Neural progenitor cell (in vitro differentiated cells): ENCODE measurements around the gene RSPH3. TPM values are rescaled to one million over a fixed set of nuclear protein-coding genes. Genes with fewer than 3 reads are reported as not detected.

ENCODE experiments used
- DNase-seq: peaks from one replicate; pipeline ENCODE4 v3.0.0-alpha.2; 2016; ENCODE audit warnings: low spot score
- H2AFZ ChIP-seq: fragments of 200-600 bp; sonication (generic); replicated peaks from 2 replicates; pipeline ENCODE4 v1.6.1; 2016; ENCODE audit warnings: antibody characterized with exemption
- H3F3A ChIP-seq: fragments of 200-600 bp; sonication (generic); 2 replicates; pipeline ENCODE4 v1.6.1; 2016; ENCODE audit warnings: antibody characterized with exemption, low read depth
- H3K27ac ChIP-seq: fragments of 200-600 bp; sonication (generic); 2 replicates; pipeline ENCODE4 v1.5.1; 2016; ENCODE audit warnings: mild to moderate bottlenecking
- H3K27me3 ChIP-seq: fragments of 200-600 bp; sonication (generic); 2 replicates; pipeline ENCODE4 v1.6.1; 2016; ENCODE audit warnings: mild to moderate bottlenecking, moderate library complexity
- H3K36me3 ChIP-seq: fragments of 200-600 bp; sonication (generic); 2 replicates; pipeline ENCODE4 v1.5.1; 2016
- H3K4me1 ChIP-seq: fragments of 200-600 bp; sonication (generic); 2 replicates; pipeline ENCODE4 v1.6.1; 2016; ENCODE audit warnings: mixed run types
- H3K4me2 ChIP-seq: fragments of 200-600 bp; sonication (generic); 2 replicates; pipeline ENCODE4 v1.6.1; 2016
- H3K4me3 ChIP-seq: fragments of 200-600 bp; sonication (generic); 2 replicates; pipeline ENCODE4 v1.5.1; 2016
- H3K79me2 ChIP-seq: fragments of 200-600 bp; sonication (generic); 2 replicates; pipeline ENCODE4 v1.6.1; 2016; ENCODE audit warnings: low read depth
- H3K9ac ChIP-seq: fragments of 200-600 bp; sonication (generic); 2 replicates; pipeline ENCODE4 v1.6.1; 2016
- H3K9me3 ChIP-seq: fragments of 200-600 bp; sonication (generic); 2 replicates; pipeline ENCODE4 v1.5.1; 2016; ENCODE audit warnings: low read depth
- H4K20me1 ChIP-seq: fragments of 200-600 bp; sonication (generic); 2 replicates; pipeline ENCODE4 v1.6.1; 2016; ENCODE audit warnings: low read depth
- H3K27ac Mint-ChIP-seq: 3 replicates; pipeline ENCODE4 v1.8.0; 2021; ENCODE audit warnings: mixed read lengths
- H3K27me3 Mint-ChIP-seq: 2 replicates; pipeline ENCODE4 v1.8.0; 2022; ENCODE audit warnings: low read depth, mild to moderate bottlenecking, inconsistent platforms, moderate library complexity, mixed read lengths; ENCODE audit not compliant: insufficient read depth
- H3K36me3 Mint-ChIP-seq: 3 replicates; pipeline ENCODE4 v1.8.0; 2021; ENCODE audit warnings: mixed read lengths
- H3K4me1 Mint-ChIP-seq: 3 replicates; pipeline ENCODE4 v1.8.0; 2021; ENCODE audit warnings: mixed read lengths
- H3K4me3 Mint-ChIP-seq: 3 replicates; pipeline ENCODE4 v1.8.0; 2021; ENCODE audit warnings: mild to moderate bottlenecking, moderate library complexity, mixed read lengths
- H3K9me3 Mint-ChIP-seq: 3 replicates; pipeline ENCODE4 v1.8.0; 2020; ENCODE audit warnings: mixed read lengths
- EZH2 ChIP-seq: fragments of 200-600 bp; sonication (generic); IDR thresholded peaks from 2 replicates; pipeline ENCODE4 v1.6.1; 2017; ENCODE audit warnings: antibody characterized with exemption, mild to moderate bottlenecking, moderate library complexity
- EZH2phosphoT487 ChIP-seq: fragments of 200-600 bp; sonication (generic); IDR thresholded peaks from 2 replicates; pipeline ENCODE4 v1.6.1; 2017; ENCODE audit warnings: antibody characterized with exemption
- total RNA-seq: library from RNA; depleted of rRNA; stranded (reverse); fragments of >200 nt; gene quantifications from 2 replicates; pipeline ENCODE4 v1.2.3, GENCODE V29; 2015; ENCODE audit warnings: low replicate concordance
- TF ChIP-seq, protein P1 (sequence below): fragments of 200-600 bp; sonication (generic); IDR thresholded peaks from 2 replicates; pipeline ENCODE4 v1.5.1; 2017; ENCODE audit warnings: antibody characterized with exemption, mild to moderate bottlenecking

The RSPH3 gene
- total RNA-seq, 1 donor from 2014 or later = 3.6 TPM

- DNase-seq = no peak
- no peaks in the 10 kb centered on the region for H4K20me1 ChIP-seq
- no peak overlapping the region for H3K27ac ChIP-seq
- Mint-ChIP-seq H3K36me3 (no peaks in the 10 kb centered on the region), H3K9me3 (no peaks in the 10 kb centered on the region), H3K27me3 (no peaks in the 10 kb centered on the region), H3K4me1 (no peaks in the 10 kb centered on the region), H3K4me3 (no peak overlapping the region), H3K27ac (no peak overlapping the region)
- TF ChIP-seq EZH2 = no peak
- TF ChIP-seq, protein P1, sequence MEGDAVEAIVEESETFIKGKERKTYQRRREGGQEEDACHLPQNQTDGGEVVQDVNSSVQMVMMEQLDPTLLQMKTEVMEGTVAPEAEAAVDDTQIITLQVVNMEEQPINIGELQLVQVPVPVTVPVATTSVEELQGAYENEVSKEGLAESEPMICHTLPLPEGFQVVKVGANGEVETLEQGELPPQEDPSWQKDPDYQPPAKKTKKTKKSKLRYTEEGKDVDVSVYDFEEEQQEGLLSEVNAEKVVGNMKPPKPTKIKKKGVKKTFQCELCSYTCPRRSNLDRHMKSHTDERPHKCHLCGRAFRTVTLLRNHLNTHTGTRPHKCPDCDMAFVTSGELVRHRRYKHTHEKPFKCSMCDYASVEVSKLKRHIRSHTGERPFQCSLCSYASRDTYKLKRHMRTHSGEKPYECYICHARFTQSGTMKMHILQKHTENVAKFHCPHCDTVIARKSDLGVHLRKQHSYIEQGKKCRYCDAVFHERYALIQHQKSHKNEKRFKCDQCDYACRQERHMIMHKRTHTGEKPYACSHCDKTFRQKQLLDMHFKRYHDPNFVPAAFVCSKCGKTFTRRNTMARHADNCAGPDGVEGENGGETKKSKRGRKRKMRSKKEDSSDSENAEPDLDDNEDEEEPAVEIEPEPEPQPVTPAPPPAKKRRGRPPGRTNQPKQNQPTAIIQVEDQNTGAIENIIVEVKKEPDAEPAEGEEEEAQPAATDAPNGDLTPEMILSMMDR = no peak
- no peak for TF ChIP-seq EZH2phosphoT487
- no peaks in the 10 kb centered on the region for H3K36me3 ChIP-seq
- no peak overlapping the region for H2AFZ ChIP-seq
- no peaks in the 10 kb centered on the region for H3K9me3 ChIP-seq
- H3K4me2 ChIP-seq = no peak overlapping the region
- H3K9ac ChIP-seq = no peak overlapping the region
- H3K4me1 ChIP-seq = no peaks in the 10 kb centered on the region
- no peaks in the 10 kb centered on the region for H3F3A ChIP-seq
- H3K4me3 ChIP-seq = no peak overlapping the region
- H3K79me2 ChIP-seq = no peaks in the 10 kb centered on the region
- no peaks in the 10 kb centered on the region for H3K27me3 ChIP-seq
These were observed 36.7 kb upstream of the RSPH3 start for GRCh38 chr6:159036673-159037072.

DNA sequence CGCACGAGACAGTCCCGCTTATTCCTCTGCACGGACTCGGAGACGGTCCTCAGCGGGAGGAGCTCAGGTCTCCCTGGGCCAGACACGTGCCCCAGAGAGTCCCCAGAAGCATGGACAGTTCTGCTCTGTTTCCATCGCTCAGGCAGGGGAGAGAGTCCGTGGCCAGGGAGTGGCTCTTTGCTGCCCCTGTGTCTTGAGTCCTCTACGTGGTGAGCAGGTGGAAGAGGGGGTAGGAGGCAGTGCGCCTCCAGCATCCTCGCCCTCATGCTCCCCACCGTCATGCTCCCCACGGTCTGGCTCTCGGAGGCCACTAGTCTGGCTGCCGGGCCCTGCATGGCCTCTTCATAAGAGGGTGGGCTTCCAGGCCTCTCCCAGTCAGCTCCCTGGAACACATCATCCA, 35.9 kb upstream of the RSPH3 start:
- DNase-seq = no peak
- H3K27me3 ChIP-seq = no peaks in the 10 kb centered on the region
- H3K4me1 ChIP-seq = no peaks in the 10 kb centered on the region
- Mint-ChIP-seq H3K9me3 (no peaks in the 10 kb centered on the region), H3K36me3 (no peaks in the 10 kb centered on the region), H3K4me3 (no peak overlapping the region), H3K4me1 (no peaks in the 10 kb centered on the region), H3K27me3 (no peaks in the 10 kb centered on the region), H3K27ac (no peak overlapping the region)
- no peaks in the 10 kb centered on the region for H3K36me3 ChIP-seq
- H3K9ac ChIP-seq = no peak overlapping the region
- no peaks in the 10 kb centered on the region for H4K20me1 ChIP-seq
- H3K9me3 ChIP-seq = no peaks in the 10 kb centered on the region
- H3K4me2 ChIP-seq = no peak overlapping the region
- H3F3A ChIP-seq = no peaks in the 10 kb centered on the region
- H3K27ac ChIP-seq = no peak overlapping the region
- TF ChIP-seq, protein P1 = no peak
- TF ChIP-seq EZH2 = no peak
- TF ChIP-seq EZH2phosphoT487 = no peak
- H3K79me2 ChIP-seq = no peaks in the 10 kb centered on the region
- H3K4me3 ChIP-seq = no peak overlapping the region
- no peak overlapping the region for H2AFZ ChIP-seq

- Histone ChIP-seq H3K4me1 (no peaks in the 10 kb centered on the region), H3K27me3 (no peaks in the 10 kb centered on the region), H3K36me3 (no peaks in the 10 kb centered on the region), H3K27ac (no peak overlapping the region), H3K9ac (no peak overlapping the region), H2AFZ (no peak overlapping the region), H3K4me2 (no peak overlapping the region), H3K4me3 (no peak overlapping the region), H3K79me2 (no peaks in the 10 kb centered on the region), H4K20me1 (no peaks in the 10 kb centered on the region), H3F3A (no peaks in the 10 kb centered on the region), H3K9me3 (no peaks in the 10 kb centered on the region)
- H3K36me3 Mint-ChIP-seq = no peaks in the 10 kb centered on the region
- H3K4me1 Mint-ChIP-seq = no peaks in the 10 kb centered on the region
- H3K9me3 Mint-ChIP-seq = no peaks in the 10 kb centered on the region
- no peak for DNase-seq
- no peak overlapping the region for H3K4me3 Mint-ChIP-seq
- H3K27ac Mint-ChIP-seq = no peak overlapping the region
- TF ChIP-seq EZH2phosphoT487 = no peak
- no peaks in the 10 kb centered on the region for H3K27me3 Mint-ChIP-seq
These were observed 33.4 kb upstream of the RSPH3 start for GRCh38 chr6:159033160-159034049.

GRCh38 chr6:159031846-159032245, 31.8 kb upstream of the RSPH3 start:
- no peak overlapping the region for H3K27ac ChIP-seq
- H3K27me3 ChIP-seq = no peaks in the 10 kb centered on the region
- no peaks in the 10 kb centered on the region for H3F3A ChIP-seq
- no peak overlapping the region for H3K4me2 ChIP-seq
- no peak overlapping the region for H3K4me3 ChIP-seq
- no peaks in the 10 kb centered on the region for H3K36me3 ChIP-seq
- H3K27ac Mint-ChIP-seq = no peak overlapping the region
- no peaks in the 10 kb centered on the region for H3K9me3 ChIP-seq
- H3K36me3 Mint-ChIP-seq = no peaks in the 10 kb centered on the region
- H3K9ac ChIP-seq = no peak overlapping the region
- H2AFZ ChIP-seq = no peak overlapping the region
- TF ChIP-seq EZH2 (no peak), EZH2phosphoT487 (no peak)
- TF ChIP-seq, protein P1 = no peak
- no peak for DNase-seq
- no peaks in the 10 kb centered on the region for H3K9me3 Mint-ChIP-seq
- H3K79me2 ChIP-seq = no peaks in the 10 kb centered on the region
- no peaks in the 10 kb centered on the region for H4K20me1 ChIP-seq
- no peak overlapping the region for H3K4me3 Mint-ChIP-seq
- H3K4me1 ChIP-seq = no peaks in the 10 kb centered on the region
- H3K4me1 Mint-ChIP-seq = no peaks in the 10 kb centered on the region
- no peaks in the 10 kb centered on the region for H3K27me3 Mint-ChIP-seq
